Measurements from ENCODE around the gene CCDC73.
"Not testable (repeated sequence)": the region's sequence is repeated elsewhere in the genome, so short reads cannot be mapped to it uniquely, and the experiment has no call there.

CCDC73 gene

DNA sequence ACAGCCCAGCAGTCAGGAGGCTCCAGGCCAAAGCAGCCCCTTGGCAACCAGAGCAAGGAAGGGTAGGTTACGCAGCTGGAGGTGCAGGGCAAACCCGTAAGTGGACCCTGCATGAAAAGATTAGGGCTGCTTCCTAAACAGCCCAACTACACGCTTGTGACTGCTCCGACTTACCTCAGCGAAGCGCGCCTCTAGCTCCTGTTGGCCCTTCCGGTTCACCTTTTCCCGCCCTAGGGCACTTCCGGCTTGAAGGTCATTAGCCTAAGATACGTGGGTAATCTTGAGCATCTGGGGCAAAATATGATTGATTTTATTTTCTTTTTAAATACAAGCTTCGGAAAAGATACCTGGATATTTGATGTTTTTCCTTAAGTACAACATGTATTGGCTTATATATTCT lies at the start of gene CCDC73:
Gene CCDC73, minus strand, starts transcription at position 224 of the 400 bp plus-strand sequence. CDS start 34,419 bp downstream, outside the sequence.
- no peak for DNase-seq

- no peak for DNase-seq
Measured at GRCh38 chr11:32843544-32843943, 49.1 kb upstream of the CCDC73 start.

DNA sequence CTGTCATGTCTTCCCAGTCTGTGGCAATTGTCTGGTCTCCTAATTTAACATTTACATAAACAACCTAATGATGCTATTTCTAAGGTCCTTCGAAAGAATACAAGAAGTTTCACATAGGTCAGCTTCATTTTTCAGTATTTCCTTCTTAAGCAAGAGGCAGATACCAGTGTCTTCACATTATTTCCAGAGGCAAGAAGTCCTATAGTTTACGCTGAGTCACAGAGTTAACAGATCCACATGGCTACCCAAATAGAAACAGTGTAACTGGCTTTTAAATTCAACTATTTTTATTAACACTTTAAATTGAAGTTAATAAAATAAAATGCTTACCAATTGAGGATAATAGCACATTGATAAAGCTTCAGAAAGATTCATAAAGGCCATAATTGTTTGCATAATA lies 46.1 kb upstream of the CCDC73 start:
- no peak for DNase-seq

DNA sequence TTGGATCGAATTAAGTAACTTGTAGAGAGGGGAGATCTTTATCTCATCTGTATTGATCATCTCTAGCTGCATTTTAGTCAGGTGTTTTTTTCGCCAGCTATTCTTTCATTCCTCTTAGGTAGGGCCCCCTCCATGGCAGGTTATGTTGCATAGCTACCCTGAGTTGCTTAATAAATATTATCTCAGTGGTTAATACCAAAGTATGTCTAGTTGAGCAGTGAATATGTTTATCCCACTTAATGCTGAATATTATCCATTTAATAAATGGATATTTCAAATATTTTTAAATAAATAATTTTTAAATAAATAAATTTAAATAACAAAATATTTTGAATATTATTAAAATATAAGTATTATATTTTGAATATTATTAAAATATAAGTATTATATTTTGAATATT lies 44.8 kb upstream of the CCDC73 start:
- no peak for DNase-seq

- DNase-seq = peak; percentile 25
Measured at GRCh38 chr11:32838505-32839274, 44.2 kb upstream of the CCDC73 start.

DNA sequence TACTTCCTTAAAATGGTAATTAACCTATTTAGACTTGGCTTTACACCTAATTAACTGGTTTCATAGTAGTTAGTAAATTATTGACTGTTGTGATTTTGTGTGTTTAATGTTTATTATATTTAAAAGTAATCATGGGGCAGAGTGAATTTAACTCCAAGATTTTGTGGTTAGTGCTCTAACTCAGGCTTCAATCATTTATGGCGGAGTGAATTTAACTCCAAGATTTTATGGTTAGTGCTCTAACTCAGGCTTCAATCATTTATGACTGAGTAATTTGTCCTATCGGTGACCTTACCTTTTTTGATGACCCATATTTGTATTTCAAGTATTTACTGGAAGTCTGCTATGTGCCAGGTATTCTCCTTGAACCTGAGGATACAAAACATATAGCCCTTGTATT lies 42.5 kb upstream of the CCDC73 start:
- DNase-seq = no peak

GRCh38 chr11:32833921-32834320 lies 39.5 kb upstream of the CCDC73 start:
- no peak for DNase-seq

DNA sequence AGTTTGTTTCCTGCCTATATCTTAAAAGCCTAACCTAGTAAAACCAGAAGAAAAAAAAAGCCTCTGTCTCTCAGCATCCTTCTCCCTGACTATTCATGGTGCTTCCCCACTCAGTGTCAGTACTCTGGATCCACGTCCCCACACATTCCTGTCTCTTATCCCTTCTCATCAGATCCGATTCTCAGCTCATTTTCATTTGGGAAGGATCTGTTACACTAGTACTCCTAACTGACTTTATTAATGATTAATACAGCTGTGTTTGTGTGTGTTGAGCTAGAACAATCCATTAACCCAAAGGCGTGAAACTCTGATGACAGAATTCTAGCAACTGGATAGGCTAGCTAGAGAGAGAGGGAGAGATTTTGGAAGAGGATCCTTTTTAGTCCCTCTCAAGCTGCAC lies 36.8 kb upstream of the CCDC73 start:
- DNase-seq = no peak

- no peak for DNase-seq
Measured at GRCh38 chr11:32830796-32831195, 36.3 kb upstream of the CCDC73 start.

DNA sequence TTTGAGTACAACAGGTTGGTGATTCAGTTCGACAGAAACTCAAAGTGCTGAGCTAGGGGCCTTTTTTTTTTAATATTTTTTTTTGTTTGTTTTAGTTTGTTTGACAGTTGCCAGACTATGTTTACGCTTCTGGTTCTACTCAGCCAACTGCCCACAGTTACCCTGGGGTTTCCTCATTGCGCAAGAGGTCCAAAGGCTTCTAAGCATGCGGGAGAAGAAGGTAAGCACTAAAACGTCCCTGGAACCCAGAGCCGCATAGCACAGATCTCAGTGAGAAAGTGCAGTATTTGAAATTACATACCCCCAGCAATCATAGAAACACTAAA lies 35.9 kb upstream of the CCDC73 start:
- DNase-seq = no peak

DNA sequence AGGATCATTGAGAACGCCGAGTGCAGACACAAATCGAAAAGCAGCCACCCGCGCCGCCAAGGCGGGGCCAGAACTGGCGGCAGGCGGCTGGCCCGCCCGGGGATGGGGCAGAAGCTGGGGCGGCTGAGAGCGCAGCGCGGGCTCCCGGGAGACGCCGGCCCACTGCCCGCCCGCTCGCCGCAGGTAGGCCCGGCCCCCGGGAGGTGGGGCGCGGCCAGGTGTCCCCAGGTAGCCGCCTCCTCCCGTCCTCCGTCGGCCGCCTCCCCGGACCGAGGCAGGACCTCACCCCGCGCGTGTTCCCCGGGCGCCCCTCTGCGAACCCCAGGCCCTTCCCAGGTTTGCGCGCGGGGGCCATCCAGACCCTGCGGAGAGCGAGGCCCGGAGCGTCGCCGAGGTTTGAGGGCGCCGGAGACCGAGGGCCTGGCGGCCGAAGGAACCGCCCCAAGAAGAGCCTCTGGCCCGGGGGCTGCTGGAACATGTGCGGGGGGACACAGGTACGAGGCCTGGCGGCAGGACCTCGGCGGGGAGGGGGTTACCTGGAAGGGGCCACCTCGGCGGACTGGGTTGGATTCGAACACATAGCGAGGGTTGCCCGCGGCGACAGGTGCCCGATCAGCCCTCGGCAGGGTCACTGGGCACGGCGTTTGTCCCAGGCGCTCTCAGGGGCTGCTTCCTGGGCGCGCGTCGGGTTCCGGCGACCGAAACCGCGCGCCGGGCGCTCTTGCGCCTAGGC lies 35.4 kb upstream of the CCDC73 start, which contains the start of gene PRRG4:
Gene PRRG4, plus strand, starts transcription at position 248 of the 733 bp plus-strand sequence. CDS start 603 bp downstream, outside the sequence.
- peak; percentile 30 for DNase-seq

DNA sequence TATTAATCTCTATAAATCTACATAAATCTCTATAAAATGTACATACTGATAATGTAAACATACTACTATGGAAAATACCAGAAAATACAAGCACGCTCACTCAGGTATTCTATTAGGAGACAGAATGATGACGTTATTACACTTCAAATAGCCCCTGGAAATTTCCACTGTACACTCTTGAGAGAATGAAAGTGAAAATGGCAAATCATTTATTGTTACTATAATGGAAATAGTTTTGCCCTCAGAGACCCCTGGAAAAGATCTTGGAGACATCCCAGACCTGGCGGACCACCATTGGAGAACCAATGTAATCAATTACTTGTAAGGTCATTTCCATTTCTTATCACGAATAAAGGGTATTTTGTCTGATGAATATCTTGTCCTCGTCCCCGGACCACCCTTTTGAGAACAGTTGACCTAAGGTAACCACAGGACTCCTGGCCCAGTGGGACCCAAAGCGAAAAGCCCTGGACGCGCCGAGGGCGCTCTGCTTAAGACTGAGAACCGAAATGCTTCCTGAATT lies 34.8 kb upstream of the CCDC73 start:
- DNase-seq = no peak

DNA sequence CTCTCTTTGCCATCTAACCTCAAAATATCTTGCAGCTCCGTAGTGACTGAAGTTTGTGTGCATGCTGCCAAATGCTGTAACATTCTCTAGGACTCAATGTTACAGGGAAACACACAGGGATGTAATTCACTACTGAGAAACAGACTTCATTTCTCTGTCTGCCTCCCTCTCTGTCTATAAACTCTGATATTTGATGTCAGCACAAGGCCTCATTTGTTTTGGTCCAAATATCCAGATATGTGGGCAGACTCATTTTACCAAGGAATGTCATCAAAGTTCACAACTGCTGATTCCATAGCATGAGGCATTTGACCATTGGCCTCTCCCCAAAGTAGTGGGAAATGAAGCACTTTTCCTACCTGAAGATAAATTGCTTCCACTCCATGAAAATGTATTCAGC lies 32.8 kb upstream of the CCDC73 start:
- no peak for DNase-seq

DNA sequence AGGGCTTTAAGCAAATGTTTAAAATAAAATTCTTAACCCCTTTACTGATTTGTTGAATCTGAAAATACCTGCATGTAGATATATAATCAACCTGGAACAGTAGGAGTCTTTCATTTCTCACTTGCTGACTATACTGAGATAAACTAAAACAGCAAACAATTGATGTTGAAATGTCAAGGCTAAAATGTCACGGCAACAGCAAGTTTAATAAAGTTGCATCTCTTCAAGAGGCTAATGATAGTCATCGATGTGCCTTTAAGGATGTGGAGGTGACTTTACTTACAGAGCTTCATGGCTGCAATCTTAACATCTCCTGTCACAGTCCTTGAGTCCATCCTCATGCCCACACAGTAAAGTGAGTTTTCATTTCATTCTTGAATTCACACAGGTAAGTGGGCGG lies 31.7 kb upstream of the CCDC73 start:
- DNase-seq = no peak

DNA sequence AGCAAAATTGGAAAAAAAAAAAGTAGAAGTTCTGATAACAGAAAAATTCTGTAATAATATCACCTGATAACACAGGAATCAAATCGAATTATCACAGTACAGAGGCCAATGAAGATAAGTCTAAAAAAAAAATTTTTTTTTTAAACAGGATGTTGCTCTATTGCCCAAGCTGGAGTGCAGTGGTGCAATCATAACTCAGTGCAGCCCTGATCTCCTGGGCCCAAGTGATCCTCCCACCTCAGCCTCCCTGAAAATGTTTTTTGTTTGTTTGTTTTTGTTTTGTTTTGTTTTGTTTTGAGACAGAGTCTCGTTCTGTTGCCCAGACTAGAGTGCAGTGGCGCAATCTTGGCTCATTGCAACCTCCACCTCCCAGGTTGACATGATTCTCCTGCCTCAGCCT lies 29.2 kb upstream of the CCDC73 start:
- DNase-seq = not testable (repeated sequence)

DNA sequence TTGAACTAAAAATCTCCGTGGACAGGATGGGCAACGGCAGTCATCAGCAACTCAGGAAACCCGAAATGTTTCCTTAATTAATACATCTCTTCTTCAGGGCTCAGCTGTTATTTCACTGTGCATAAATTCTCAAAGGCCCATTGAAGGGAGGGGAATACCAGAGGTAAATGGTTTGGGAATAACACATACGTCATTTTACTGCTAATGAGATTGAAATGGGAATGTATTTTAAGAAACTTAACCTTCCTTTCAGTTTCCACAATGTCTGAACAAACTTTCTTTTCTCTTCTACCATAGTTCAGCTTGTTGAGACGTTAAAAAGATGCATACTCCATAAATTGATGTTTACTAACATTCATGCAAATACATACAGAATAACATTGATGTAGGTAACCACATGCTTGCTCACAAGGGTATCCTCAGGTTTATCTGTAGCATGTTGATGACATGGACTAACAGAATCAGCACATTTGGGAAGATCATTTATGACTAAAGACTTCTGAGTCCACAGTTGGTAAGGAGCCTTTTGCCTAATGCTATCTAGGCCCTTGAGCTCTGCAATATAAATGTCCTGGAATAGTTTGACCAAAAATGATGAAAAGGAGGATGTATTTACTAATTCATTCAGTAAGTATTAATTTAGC lies 27.6 kb upstream of the CCDC73 start:
- DNase-seq = no peak

DNA sequence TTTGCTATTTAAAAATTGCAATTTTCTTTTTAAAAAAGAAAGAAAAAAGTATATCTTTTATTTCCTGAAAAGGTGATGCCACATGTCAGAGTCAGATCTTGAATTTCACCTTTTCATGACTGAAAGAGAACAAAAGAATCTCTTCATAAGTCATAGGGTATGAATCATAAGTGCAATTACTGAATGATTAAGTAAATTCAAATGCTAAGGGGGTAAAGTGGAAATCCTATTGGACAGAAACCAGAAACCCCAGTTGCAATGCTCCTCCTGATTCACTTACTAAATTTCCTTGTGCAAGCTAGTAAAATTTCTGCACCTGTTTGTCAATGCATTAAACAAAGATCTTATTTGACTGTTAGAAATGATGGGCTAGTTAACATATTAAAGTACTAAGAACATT lies 27.1 kb upstream of the CCDC73 start:
- DNase-seq = peak; percentile 76

- DNase-seq = no peak
Measured at GRCh38 chr11:32820497-32820896, 26.0 kb upstream of the CCDC73 start.

DNA sequence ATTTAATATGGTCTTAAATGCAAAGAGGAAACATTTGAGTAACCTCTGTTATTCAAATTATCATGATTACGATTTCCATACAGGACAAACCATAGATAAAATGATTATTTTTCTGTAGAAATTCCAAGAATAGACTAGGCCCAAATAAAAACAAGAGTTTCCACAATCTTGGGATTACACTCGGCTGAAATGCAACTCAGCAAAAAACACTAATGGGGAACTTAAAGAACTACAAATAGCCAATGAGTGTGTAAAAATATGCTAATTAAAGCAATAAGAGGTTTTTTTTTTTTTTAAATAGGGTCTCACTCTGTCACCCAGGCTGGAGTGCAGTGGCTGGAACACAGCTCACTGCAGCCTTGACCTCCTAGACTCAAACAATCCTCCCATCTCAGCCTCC lies 24.7 kb upstream of the CCDC73 start:
- no peak for DNase-seq

- DNase-seq = no peak
Measured at GRCh38 chr11:32817852-32818183, 23.4 kb upstream of the CCDC73 start.

GRCh38 chr11:32817181-32817851 lies 22.9 kb upstream of the CCDC73 start:
- peak; percentile 87 for DNase-seq

GRCh38 chr11:32809313-32809712 lies 14.9 kb upstream of the CCDC73 start:
- DNase-seq = peak; percentile 72

DNA sequence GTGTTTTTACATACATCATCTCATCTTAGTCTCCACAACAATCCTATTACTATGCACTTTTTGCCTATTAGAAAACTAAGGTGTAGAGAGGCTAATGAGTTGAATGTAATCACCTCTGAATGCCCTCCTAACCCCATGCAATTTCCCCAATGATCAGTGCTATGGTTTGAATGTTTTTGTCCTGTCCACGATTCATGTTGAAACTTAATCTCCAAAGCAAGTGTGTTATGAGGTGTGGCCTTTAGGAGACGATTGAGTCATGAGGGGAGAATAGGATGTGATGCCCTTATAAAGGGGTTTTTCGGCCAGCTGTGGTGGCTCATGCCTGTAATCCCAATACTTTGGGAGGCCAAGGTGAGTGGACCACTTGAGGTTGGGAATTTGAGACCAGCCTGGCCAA lies 2.0 kb upstream of the CCDC73 start:
- DNase-seq = no peak

Data from HCEC 1CT (cell line).